Sigmoid colon (tissue), 7 donors: Measurements from ENCODE around the gene ANKRD52. TPM values are rescaled to one million over a fixed set of nuclear protein-coding genes. Genes with fewer than 3 reads are reported as not detected.

Source experiments
- DNase-seq: peaks from one replicate; pipeline ENCODE4 v3.0.0-alpha.2; 2019
- H3K27ac ChIP-seq, 4 donors: fragments of 200-600 bp; sonication (generic); one replicate each; pipeline ENCODE4 v1.5.1; 2016 to 2019; ENCODE audit warnings: mild to moderate bottlenecking in 1 of 4
- H3K27me3 ChIP-seq, 3 donors: fragments of 200-600 bp; sonication (generic); one replicate each; pipeline ENCODE4 v1.5.1; 2019; ENCODE audit warnings: mild to moderate bottlenecking in 1 of 3
- H3K36me3 ChIP-seq, 4 donors: fragments of 200-600 bp; sonication (generic); one replicate each; pipeline ENCODE4 v1.5.1; 2016 to 2019
- H3K4me1 ChIP-seq, 4 donors: fragments of 200-600 bp; sonication (generic); one replicate each; pipeline ENCODE4 v1.5.1; 2017 to 2019
- H3K4me3 ChIP-seq, 4 donors: fragments of 200-600 bp; sonication (generic); one replicate each; pipeline ENCODE4 v1.5.1; 2017 to 2019; ENCODE audit warnings: mild to moderate bottlenecking in 2 of 4, moderate library complexity in 1 of 4
- H3K9me3 ChIP-seq, 4 donors: fragments of 200-600 bp in 3 of 4; sonication (generic) in 3 of 4; one replicate each; pipeline versions ENCODE4 v1.5.1 to v1.6.1; 2013 to 2019
- CTCF ChIP-seq, 4 experiments: fragments of 450-650 bp in 3 of 4; fragments of 200-600 bp in 1 of 4; IDR thresholded peaks; one replicate each; pipeline ENCODE4 v1.5.1; 2016 to 2019; ENCODE audit warnings: antibody characterized with exemption in 4 of 4, mild to moderate bottlenecking in 3 of 4, moderate library complexity in 2 of 4
- EP300 ChIP-seq, 4 donors: sonication (generic); formaldehyde crosslinking; IDR thresholded peaks; one replicate each; pipeline ENCODE4 v1.6.1; 2017; ENCODE audit warnings: antibody characterized with exemption in 4 of 4
- POLR2A ChIP-seq, 2 donors: fragments of 450-650 bp; IDR thresholded peaks; one replicate each; pipeline ENCODE4 v1.6.1; 2016; ENCODE audit warnings: antibody characterized with exemption in 2 of 2, mild to moderate bottlenecking in 2 of 2, moderate library complexity in 2 of 2
- POLR2AphosphoS5 ChIP-seq, 4 donors: sonication (generic); formaldehyde crosslinking; IDR thresholded peaks; one replicate each; pipeline ENCODE4 v1.6.1; 2017; ENCODE audit warnings: antibody characterized with exemption in 4 of 4
- WGBS, 2 donors: extraction: QIAGEN DNeasy Blood & Tissue Kit; methylation state at CpG; one replicate each; pipeline ENCODE4 v1.1.7; 2013; 5-methylcytosine and 5-hydroxymethylcytosine counted together
- intact Hi-C: fragments of 100-400 bp; cut with DNase I; formaldehyde crosslinking; loops from one replicate; pipeline ENCODE4 v1.15.1; 2023
- polyA plus RNA-seq, 3 donors: library from polyadenylated mRNA; stranded (reverse); fragments of 200-250 nt; gene quantifications; one replicate each; pipeline ENCODE4 v1.2.3, GENCODE V29; 2013
- total RNA-seq, 4 donors: library from RNA; depleted of rRNA; stranded (reverse); fragments of >200 nt; gene quantifications; one replicate each; pipeline ENCODE4 v1.1.0, GENCODE V29; 2016
- donor health status: healthy with polysubstance abuse.
- donor health status: Bipolar disorder and iron deficiency.
- donor health status: healthy.

ANKRD52 gene
- total and polyA plus RNA-seq, 7 donors: 4.2 to 20.1 (median 8.6) TPM

GRCh38 chr12:56241424-56242303, 16.5 kb downstream of the ANKRD52 start:
- Histone ChIP-seq H3K4me1 (no peaks in the 10 kb centered on the region), H3K36me3 (peaks cover 55 to 92% (median 63%) of the 10 kb centered on the region in 4 donors), H3K27ac (no peak overlapping the region), H3K9me3 (no peaks in the 10 kb centered on the region), H3K4me3 (no peak overlapping the region), H3K27me3 (no peaks in the 10 kb centered on the region)
- intact Hi-C loops: no loop called here
- 86 to 90% methylated on average over 9 of the region's 9 CpGs for WGBS, 2 donors
- no peak for DNase-seq
- TF ChIP-seq POLR2A (IDR thresholded peaks at IDR 0.05) (no peak), EP300 (IDR thresholded peaks at IDR 0.05) (no peak), POLR2AphosphoS5 (IDR thresholded peaks at IDR 0.05) (no peak), CTCF (IDR thresholded peaks at IDR 0.05) (no peak)

- H3K36me3 ChIP-seq: peaks cover 15 to 57% (median 25%) of the 10 kb centered on the region in 4 donors
- TF ChIP-seq EP300 (IDR thresholded peaks at IDR 0.05) (no peak), POLR2AphosphoS5 (IDR thresholded peaks at IDR 0.05) (no peak), POLR2A (IDR thresholded peaks at IDR 0.05) (no peak), CTCF (IDR thresholded peaks at IDR 0.05) (no peak)
- H3K27me3 ChIP-seq: no peaks in the 10 kb centered on the region
- no peaks in the 10 kb centered on the region for H3K9me3 ChIP-seq
- intact Hi-C loops: no loop called here
- H3K27ac ChIP-seq: no peak overlapping the region
- 76 to 81% methylated on average over 11 of the region's 11 CpGs for WGBS, 2 donors
- H3K4me1 ChIP-seq: no peaks in the 10 kb centered on the region
- no peak overlapping the region for H3K4me3 ChIP-seq
- DNase-seq: no peak
Measured at GRCh38 chr12:56237552-56237951, 20.6 kb downstream of the ANKRD52 start.

- intact Hi-C loops: no loop called here
- H3K4me3 ChIP-seq: no peak overlapping the region
- 67 to 83% methylated on average over 5 of the region's 5 CpGs for WGBS, 2 donors
- H3K36me3 ChIP-seq: peaks cover 13 to 52% (median 19%) of the 10 kb centered on the region in 4 donors
- TF ChIP-seq POLR2AphosphoS5 (IDR thresholded peaks at IDR 0.05): no peak
- TF ChIP-seq CTCF (IDR thresholded peaks at IDR 0.05): no peak
- TF ChIP-seq POLR2A (IDR thresholded peaks at IDR 0.05): no peak
- TF ChIP-seq EP300 (IDR thresholded peaks at IDR 0.05): no peak
- H3K27ac ChIP-seq: no peak overlapping the region
- no peaks in the 10 kb centered on the region for H3K27me3 ChIP-seq
- DNase-seq: no peak
- no peaks in the 10 kb centered on the region for H3K9me3 ChIP-seq
- H3K4me1 ChIP-seq: no peaks in the 10 kb centered on the region
Measured at GRCh38 chr12:56236985-56237384, 21.2 kb downstream of the ANKRD52 start.

- H3K27me3 ChIP-seq: no peaks in the 10 kb centered on the region
- no peaks in the 10 kb centered on the region for H3K4me1 ChIP-seq
- intact Hi-C loops: no loop called here
- H3K4me3 ChIP-seq: no peak overlapping the region
- H3K9me3 ChIP-seq: no peaks in the 10 kb centered on the region
- H3K36me3 ChIP-seq: peaks cover 8 to 43% (median 14%) of the 10 kb centered on the region in 4 donors
- WGBS, 2 donors: 97% methylated on average over 6 of the region's 6 CpGs
- TF ChIP-seq CTCF (IDR thresholded peaks at IDR 0.05) (no peak), EP300 (IDR thresholded peaks at IDR 0.05) (no peak), POLR2AphosphoS5 (IDR thresholded peaks at IDR 0.05) (no peak), POLR2A (IDR thresholded peaks at IDR 0.05) (no peak)
- DNase-seq: no peak
- no peak overlapping the region for H3K27ac ChIP-seq
Measured at GRCh38 chr12:56236091-56236490, 22.1 kb downstream of the ANKRD52 start.
